Islet of Langerhans (tissue), 1 donor: ENCODE measurements around the gene BBLN.
"Not testable (repeated sequence)": the region's sequence is repeated elsewhere in the genome, so short reads cannot be mapped to it uniquely, and the experiment has no call there.

ENCODE experiments used
- FAIRE-seq: peaks from one replicate; lab custom pipeline; 2011; peaks lifted over from hg19 to GRCh38; lab: Jason Lieb, UNC

The BBLN gene

DNA sequence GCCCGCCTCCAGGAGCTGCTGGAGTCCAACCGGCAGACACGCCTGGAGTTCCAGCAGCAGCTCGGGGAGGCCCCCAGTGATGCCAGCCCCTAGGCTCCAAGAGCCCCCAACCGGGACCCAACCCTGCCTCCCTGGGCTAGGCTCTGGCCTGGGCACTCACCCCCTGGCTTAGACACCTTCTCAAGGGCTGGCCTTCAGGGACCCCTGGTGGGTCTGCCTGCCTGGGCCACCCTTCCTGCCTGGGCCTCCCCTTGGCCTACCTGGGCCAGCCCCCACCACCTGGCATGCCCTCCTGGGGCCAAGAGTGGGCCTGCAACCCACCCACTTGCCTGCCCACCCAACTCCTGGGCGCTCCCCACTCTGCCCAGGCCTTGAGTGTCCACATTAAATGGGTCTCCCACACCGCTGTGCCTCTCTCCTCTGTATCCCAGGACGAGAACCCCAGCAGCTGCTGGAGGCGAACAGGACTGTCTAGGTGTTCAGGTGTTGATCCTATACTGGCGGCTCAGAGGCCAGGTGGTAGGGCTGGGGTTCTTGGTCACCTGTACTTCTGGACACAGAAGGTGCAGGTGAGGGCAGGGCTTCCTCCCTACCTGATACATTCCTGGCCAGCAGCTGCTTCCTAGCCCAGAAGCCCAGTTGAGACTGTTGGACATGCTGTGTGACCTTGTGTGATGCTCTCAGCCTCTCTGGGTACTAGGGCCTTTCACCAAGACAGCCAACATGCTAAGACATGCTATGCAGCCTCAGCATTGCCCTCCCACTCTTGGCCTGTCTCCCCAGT, 3.6 kb downstream of the BBLN start:
- FAIRE-seq: no peak

GRCh38 chr9:128164307-128164885, 4.3 kb downstream of the BBLN start:
- no peak for FAIRE-seq

- FAIRE-seq: no peak
Observed at GRCh38 chr9:128166169-128166568, 6.1 kb downstream of the BBLN start.

- FAIRE-seq: no peak
Observed at GRCh38 chr9:128167209-128167608, 7.1 kb downstream of the BBLN start.

DNA sequence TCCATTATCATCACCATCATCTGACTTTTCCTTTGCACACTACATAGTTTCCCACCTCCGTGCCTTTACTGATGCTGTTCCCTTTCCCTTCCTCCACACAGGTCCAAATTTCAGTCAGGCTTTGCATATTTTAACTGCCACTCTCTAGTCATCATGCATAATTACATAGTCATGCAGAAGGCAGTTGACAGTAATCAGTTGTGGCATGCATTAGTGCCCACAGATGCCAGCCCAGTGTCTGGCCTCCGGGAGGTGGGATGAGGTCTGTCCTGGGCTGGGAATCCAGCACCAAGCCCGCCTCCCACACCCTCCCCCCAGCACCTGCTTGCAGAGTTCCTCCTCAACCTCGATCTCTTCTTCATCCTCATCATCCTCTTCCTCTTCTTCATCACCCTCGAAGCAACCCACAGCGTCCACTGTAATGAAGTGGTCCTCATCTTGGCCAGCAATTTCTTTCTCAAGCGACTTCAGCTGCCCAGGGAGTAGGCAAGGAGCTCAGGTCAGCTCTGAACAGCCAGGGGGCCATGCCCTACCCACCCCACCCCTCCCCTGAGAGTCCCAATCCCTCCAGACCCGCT, 8.8 kb downstream of the BBLN start:
- no peak for FAIRE-seq

DNA sequence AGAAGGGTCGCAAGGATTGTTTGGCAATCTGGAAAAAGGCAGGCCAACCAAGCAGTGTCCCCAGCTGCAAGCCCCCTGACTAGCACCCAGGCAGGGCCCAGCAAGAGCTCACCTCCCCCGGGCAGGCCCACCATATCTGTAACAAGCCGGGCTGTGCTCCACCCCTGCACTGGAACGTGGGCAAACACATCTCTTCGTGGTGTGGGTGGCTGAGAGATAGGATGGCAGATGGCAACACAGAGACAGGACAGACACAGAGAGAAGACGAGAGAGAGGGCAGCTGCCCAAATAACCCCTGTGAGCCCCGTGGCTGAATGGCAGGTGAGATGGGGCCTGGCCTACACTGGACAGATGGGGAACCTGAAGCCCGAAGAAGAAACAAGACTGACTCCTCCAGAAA, 9.4 kb downstream of the BBLN start:
- FAIRE-seq: no peak

DNA sequence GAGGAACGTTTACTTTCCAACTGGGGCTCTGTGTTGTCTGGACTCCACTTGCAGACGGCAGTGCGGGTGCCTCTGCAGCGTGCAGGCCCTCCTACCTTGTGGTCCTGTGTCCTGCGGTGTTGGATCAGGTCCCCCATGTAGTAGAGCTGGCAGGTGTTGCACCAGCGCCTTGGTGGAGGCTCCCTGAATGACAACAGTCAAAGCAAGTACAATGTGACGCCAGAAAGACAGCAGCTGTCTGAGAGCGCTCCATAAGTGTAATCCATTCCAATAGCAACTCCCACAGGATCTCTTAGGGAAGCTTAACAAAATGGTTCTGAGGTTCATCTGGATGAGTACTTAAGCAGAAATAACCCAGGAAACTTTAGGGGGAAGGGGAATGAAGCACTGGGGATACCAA, 9.9 kb downstream of the BBLN start:
- FAIRE-seq: no peak

DNA sequence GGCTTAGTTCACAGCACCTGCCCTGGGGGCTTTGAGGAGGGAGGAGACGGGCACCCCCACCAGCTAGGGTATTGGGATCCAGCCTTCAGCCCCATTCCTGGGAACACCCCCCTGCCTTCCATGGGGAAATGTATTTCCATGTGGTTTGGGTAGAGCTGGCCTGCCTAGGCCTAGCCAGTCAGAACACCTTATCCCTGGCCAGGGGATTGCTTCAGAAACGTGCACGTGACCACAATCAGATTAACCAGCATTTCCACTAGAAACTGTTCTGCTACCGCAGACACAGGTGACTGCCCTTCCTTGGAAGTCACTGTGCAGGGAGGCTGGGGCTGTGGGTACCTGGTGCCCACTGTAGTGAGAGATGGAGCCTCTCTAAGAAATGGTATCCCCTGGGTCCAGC, 14.0 kb downstream of the BBLN start:
- no peak for FAIRE-seq

DNA sequence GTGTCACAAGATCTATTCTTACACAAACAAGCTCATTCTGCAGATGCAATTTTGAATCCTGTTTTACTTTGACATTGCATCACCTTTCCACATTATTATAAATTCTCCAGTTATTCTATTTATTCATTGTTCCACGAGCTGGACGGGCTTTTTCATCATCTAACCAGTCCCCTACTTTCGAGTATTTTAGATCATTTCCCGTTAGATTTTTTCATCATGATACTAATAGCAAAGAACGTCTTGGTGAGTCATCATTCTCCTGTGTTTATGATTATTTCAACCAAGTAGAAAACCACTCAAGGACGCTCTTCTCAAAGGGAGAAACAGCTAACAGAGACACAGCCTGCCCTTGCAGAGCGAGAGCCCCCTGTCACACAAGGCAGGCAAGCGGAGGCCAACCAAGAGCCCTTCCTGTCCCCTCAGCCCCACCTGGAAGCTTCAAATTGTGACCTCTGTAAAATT, 15.1 kb downstream of the BBLN start:
- no peak for FAIRE-seq

DNA sequence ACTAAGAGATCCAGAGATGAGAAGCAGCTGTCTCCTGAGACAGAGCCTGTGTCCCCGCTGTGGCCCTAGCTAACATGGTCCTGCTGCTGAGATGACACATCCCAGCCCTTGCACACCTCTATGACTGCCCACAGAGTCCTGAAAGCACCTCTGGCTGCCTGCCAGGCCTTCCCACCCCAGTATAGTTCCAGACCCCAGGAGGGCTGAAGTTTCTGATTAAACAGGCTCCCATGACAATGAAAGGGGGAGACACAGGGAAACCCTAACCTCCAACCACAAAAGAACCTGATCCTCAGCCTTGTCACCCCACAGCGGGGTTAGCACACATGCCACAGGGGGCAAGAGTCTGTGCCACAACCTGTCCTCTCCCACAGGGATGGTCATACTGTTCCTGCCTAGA, 15.7 kb downstream of the BBLN start:
- FAIRE-seq: no peak

GRCh38 chr9:128178806-128179431, 18.9 kb downstream of the BBLN start:
- no peak for FAIRE-seq

GRCh38 chr9:128180001-128180400, 19.9 kb downstream of the BBLN start:
- no peak for FAIRE-seq

DNA sequence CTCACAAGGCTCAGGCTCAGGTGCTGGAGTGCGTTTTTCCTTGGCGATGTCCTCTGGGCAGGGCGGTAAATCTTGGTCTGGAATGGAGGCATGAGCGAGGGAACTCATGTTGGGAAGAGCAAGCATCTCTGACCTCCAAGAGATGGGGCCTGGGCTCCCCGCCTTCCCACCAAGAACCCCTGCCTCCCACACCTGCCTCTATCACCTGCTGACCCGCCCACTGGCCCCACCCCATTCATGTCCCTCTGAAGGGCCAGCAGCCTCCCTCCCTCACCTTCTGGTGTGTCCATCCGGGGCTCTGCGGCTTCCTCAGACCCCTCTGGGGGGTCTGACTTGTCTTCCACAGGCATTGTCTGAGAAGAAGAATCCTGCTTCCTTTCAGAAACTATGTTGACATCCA, 20.4 kb downstream of the BBLN start:
- no peak for FAIRE-seq

DNA sequence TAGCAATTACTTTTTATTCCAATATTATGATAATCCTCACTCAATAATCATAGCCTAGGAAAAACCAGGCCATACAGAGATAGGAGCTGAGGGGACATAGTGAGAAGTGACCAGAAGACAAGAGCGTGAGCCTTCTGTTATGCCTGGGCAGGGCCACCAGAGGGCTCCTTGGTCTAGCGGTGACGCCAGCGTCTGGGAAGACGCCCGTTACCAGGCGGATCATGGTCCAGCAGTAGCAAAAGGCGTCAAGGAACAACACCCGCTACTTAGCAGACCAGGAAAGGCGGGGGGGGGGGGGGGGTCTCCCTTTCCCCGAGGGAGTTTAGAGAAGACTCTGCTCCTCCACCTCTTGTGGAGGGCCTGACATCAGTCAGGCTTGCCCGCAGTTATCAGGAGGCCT, 21.4 kb downstream of the BBLN start:
- not testable (repeated sequence) for FAIRE-seq

GRCh38 chr9:128182893-128183588, 23.0 kb downstream of the BBLN start:
- FAIRE-seq: no peak

GRCh38 chr9:128185979-128186965, 26.2 kb downstream of the BBLN start:
- no peak for FAIRE-seq

- no peak for FAIRE-seq
Observed at GRCh38 chr9:128187361-128187760, 27.3 kb downstream of the BBLN start.

- no peak for FAIRE-seq
Observed at GRCh38 chr9:128188209-128188608, 28.1 kb downstream of the BBLN start.

GRCh38 chr9:128190013-128190412, 29.9 kb downstream of the BBLN start:
- no peak for FAIRE-seq

- FAIRE-seq: no peak
Observed at GRCh38 chr9:128190516-128191405, 30.7 kb downstream of the BBLN start.
